C4-2B (cell line): ENCODE data around the gene GPR25.

Experiments used
- CTCF ChIP-seq: fragments of 450-650 bp; conservative IDR thresholded peaks from 2 replicates; pipeline ENCODE4 v1.5.1; 2017; ENCODE audit warnings: mild to moderate bottlenecking
- ZFX ChIP-seq: fragments of 450-650 bp; IDR thresholded peaks from 2 replicates; pipeline ENCODE4 v1.6.1; 2017

GRCh38 chr1:200831091-200831490 lies 41.7 kb upstream of the GPR25 start:
- TF ChIP-seq CTCF (no peak), ZFX (no peak)
